K562 (cell line): Measurements from ENCODE around the gene LMNA. TPM values are rescaled to one million over a fixed set of nuclear protein-coding genes. Genes with fewer than 3 reads are reported as not detected.

ENCODE experiments used
- FOXJ3 ChIP-seq: sonication (generic); formaldehyde crosslinking; IDR thresholded peaks from 2 replicates; pipeline ENCODE4 v1.4.0; 2020; ENCODE audit warnings: mild to moderate bottlenecking, missing genetic modification reagents
- RBFOX2 ChIP-seq: fragments of 200-400 bp; formaldehyde crosslinking; IDR thresholded peaks from 2 replicates; pipeline ENCODE4 v1.6.1; 2017; ENCODE audit warnings: low read depth, mild to moderate bottlenecking, low read length, moderate library complexity
- SIN3A ChIP-seq, 2 experiments: fragments of 150-350 bp in 1 of 2; IDR thresholded peaks; 2 replicates each; pipeline ENCODE4 v1.6.1; 2011 to 2016; ENCODE audit warnings: borderline replicate concordance in 2 of 2, low read depth in 2 of 2, low read length in 2 of 2, mild to moderate bottlenecking in 2 of 2, moderate library complexity in 2 of 2; ENCODE audit not compliant: control insufficient read depth in 1 of 2
- SIX5 ChIP-seq, 2 experiments: IDR thresholded peaks; 2 replicates each; pipeline ENCODE4 v1.6.1; 2011; ENCODE audit warnings: low read length in 2 of 2, borderline replicate concordance in 1 of 2, low read depth in 1 of 2, mild to moderate bottlenecking in 1 of 2, moderate library complexity in 1 of 2; ENCODE audit not compliant: insufficient read depth in 1 of 2
- polyA plus RNA-seq, 8 experiments: library from polyadenylated mRNA; depleted of rRNA in 4 of 8; stranded (reverse) in 5 of 8; unstranded in 3 of 8; fragments of >200 nt; fragmentation: Nextera tagmentation in 2 of 8; fragmentation: Illumina TruSeq in 1 of 8; extraction: Ambion mirVana in 2 of 8; extraction: Trizol in 1 of 8; gene quantifications; 2 replicates each; pipeline versions ENCODE4 v1.2.1 to v1.2.3, GENCODE V29; 2011 to 2014; ENCODE audit warnings: inconsistent platforms in 1 of 8, missing spikeins in 1 of 8
- total RNA-seq, 7 experiments: library from RNA; depleted of rRNA in 6 of 7; stranded (reverse); fragments of >200 nt in 6 of 7; fragmentation: Illumina TruSeq in 2 of 7; extraction: Trizol in 2 of 7; gene quantifications; 2 replicates each; pipeline versions ENCODE4 v1.2.1 to v1.2.3, GENCODE V29; 2011 to 2021; ENCODE audit warnings: low replicate concordance in 1 of 7
- TF ChIP-seq, protein P1 (sequence below), 2 experiments: IDR thresholded peaks; 2 replicates each; pipeline ENCODE4 v1.6.1; 2012; ENCODE audit warnings: improper control_type of control experiment in 2 of 2, low read depth in 2 of 2, low read length in 2 of 2, borderline replicate concordance in 1 of 2
- TF ChIP-seq, protein P2 (sequence below): fragments of 250-450 bp; sonication (Bioruptor Pico); IDR thresholded peaks from 2 replicates; pipeline ENCODE4 v1.8.0; 2022; ENCODE audit warnings: moderate library complexity, mild to moderate bottlenecking, inconsistent platforms

The LMNA gene
- total and polyA plus RNA-seq, 9 of the 15 experiments (the other 6 are each of a cell fraction or from before 2014, with no cell fraction given): 1.00 to 347 (median 88.2) TPM

DNA sequence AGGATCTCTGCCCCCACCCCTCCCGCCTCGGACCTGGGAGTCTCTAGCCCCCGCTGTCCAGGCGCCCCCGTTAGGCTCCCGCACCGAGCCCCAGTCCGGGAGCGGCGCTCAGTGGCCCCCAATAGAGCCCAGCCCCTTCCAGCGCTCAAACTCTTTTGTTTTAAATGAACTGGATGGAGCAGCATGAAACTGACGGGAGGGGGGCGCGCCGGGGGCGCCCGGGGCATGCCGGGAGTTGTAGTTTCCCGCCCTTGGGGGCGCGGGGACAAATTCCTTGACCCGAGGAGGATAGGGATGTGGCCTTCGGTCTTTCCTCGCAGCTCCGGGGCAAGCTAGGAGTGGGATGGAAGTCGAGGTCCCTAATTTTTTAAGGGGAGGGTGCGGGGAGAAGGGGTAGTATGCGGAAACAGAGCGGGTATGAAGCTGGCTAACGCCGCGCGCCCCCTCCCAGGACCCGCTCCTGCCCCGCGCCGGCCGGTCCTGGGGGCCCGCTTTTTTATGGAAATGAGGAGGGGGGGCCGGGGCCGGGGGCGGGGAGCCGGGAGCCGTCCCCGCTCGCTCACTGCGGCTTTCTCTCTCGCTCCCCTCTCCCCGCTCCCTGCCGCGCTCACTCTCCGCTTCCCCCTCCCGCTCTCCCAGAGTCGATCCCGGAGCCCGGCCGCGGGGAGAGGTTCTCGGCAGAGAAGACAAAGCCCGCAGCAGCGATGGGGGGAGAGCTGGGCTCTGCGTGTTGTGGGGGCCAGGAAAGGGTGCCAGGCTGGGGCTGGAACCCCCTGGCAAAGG lies 32.0 kb upstream of the LMNA start, which contains the start of gene MEX3A (continued):
- TF ChIP-seq SIN3A (IDR thresholded peaks at IDR 0.05; ENCODE audit: borderline replicate concordance in 2 of 2, control insufficient read depth in 1 of 2, low read depth in 2 of 2, low read length in 2 of 2): peak; percentile 91 to 96
- TF ChIP-seq, protein P1, sequence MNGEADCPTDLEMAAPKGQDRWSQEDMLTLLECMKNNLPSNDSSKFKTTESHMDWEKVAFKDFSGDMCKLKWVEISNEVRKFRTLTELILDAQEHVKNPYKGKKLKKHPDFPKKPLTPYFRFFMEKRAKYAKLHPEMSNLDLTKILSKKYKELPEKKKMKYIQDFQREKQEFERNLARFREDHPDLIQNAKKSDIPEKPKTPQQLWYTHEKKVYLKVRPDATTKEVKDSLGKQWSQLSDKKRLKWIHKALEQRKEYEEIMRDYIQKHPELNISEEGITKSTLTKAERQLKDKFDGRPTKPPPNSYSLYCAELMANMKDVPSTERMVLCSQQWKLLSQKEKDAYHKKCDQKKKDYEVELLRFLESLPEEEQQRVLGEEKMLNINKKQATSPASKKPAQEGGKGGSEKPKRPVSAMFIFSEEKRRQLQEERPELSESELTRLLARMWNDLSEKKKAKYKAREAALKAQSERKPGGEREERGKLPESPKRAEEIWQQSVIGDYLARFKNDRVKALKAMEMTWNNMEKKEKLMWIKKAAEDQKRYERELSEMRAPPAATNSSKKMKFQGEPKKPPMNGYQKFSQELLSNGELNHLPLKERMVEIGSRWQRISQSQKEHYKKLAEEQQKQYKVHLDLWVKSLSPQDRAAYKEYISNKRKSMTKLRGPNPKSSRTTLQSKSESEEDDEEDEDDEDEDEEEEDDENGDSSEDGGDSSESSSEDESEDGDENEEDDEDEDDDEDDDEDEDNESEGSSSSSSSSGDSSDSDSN (IDR thresholded peaks at IDR 0.05; ENCODE audit: borderline replicate concordance in 1 of 2, low read depth in 2 of 2, low read length in 2 of 2): 0 out of 4 replicates have a peak, but pooled peaks have one; percentile 7 to 52
- TF ChIP-seq, protein P2, sequence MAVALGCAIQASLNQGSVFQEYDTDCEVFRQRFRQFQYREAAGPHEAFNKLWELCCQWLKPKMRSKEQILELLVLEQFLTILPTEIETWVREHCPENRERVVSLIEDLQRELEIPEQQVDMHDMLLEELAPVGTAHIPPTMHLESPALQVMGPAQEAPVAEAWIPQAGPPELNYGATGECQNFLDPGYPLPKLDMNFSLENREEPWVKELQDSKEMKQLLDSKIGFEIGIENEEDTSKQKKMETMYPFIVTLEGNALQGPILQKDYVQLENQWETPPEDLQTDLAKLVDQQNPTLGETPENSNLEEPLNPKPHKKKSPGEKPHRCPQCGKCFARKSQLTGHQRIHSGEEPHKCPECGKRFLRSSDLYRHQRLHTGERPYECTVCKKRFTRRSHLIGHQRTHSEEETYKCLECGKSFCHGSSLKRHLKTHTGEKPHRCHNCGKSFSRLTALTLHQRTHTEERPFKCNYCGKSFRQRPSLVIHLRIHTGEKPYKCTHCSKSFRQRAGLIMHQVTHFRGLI (CRISPR knock-in tag): no peak
- TF ChIP-seq SIX5 (IDR thresholded peaks at IDR 0.05; ENCODE audit: borderline replicate concordance in 1 of 2, insufficient read depth in 1 of 2, low read depth in 1 of 2, low read length in 2 of 2): peak; percentile 84 to 86
- TF ChIP-seq FOXJ3 (CRISPR knock-in tag): no peak
- peak; percentile 63 for TF ChIP-seq RBFOX2
